Keratinocyte (primary cell): ENCODE data around the gene SPECC1. TPM values are rescaled to one million over a fixed set of nuclear protein-coding genes. Genes with fewer than 3 reads are reported as not detected.
"Not testable (repeated sequence)": the region's sequence is repeated elsewhere in the genome, so short reads cannot be mapped to it uniquely, and the experiment has no call there.

Experiments used
- DNase-seq: peaks from one replicate; pipeline ENCODE4 v3.0.0-alpha.2; 2011; ENCODE audit warnings: low read depth, missing footprints, low spot score
- FAIRE-seq: peaks from 2 replicates; lab custom pipeline; 2011; peaks lifted over from hg19 to GRCh38; lab: Jason Lieb, UNC
- H2AFZ ChIP-seq: 2 replicates; pipeline ENCODE4 v1.6.0; 2012; ENCODE audit warnings: low read length, control low read depth, inconsistent platforms; ENCODE audit not compliant: control insufficient read depth
- H3K27ac ChIP-seq: 2 replicates; pipeline ENCODE4 v1.5.1; 2011; ENCODE audit warnings: low read length; ENCODE audit not compliant: control insufficient read depth, insufficient read depth
- H3K27me3 ChIP-seq: 3 replicates; pipeline ENCODE4 v1.6.0; 2011; ENCODE audit warnings: low read length; ENCODE audit not compliant: control insufficient read depth, insufficient read depth; ENCODE audit errors: extremely low read depth
- H3K36me3 ChIP-seq, 2 experiments: 2 replicates in 1 of 2; 3 replicates in 1 of 2; pipeline ENCODE4 v1.5.1; 2011; ENCODE audit warnings: low read length in 2 of 2, mild to moderate bottlenecking in 1 of 2; ENCODE audit not compliant: control insufficient read depth in 2 of 2, insufficient read depth in 2 of 2; ENCODE audit errors: extremely low read depth in 1 of 2
- H3K4me1 ChIP-seq: 3 replicates; pipeline ENCODE4 v1.5.1; 2011; ENCODE audit warnings: low read length; ENCODE audit not compliant: control insufficient read depth, insufficient read depth; ENCODE audit errors: extremely low read depth
- H3K4me2 ChIP-seq: 3 replicates; pipeline ENCODE4 v1.6.0; 2011; ENCODE audit warnings: low read depth, low read length; ENCODE audit not compliant: control insufficient read depth, insufficient read depth; ENCODE audit errors: extremely low read depth
- H3K4me3 ChIP-seq, 3 experiments: fragments of 200-600 bp in 1 of 3; sonication (generic) in 1 of 3; 2 replicates in 2 of 3; 3 replicates in 1 of 3; pipeline ENCODE4 v1.5.1; 2011 to 2016; ENCODE audit warnings: low read length in 3 of 3, mild to moderate bottlenecking in 3 of 3, control low read depth in 2 of 3, inconsistent platforms in 1 of 3, low read depth in 1 of 3, mixed read lengths in 1 of 3, mixed run types in 1 of 3, moderate library complexity in 1 of 3; ENCODE audit not compliant: control insufficient read depth in 2 of 3, insufficient read depth in 2 of 3; ENCODE audit errors: extremely low read depth in 1 of 3
- H3K79me2 ChIP-seq: 2 replicates; pipeline ENCODE4 v1.6.0; 2012; ENCODE audit warnings: low read length; ENCODE audit not compliant: control insufficient read depth, insufficient read depth
- H3K9ac ChIP-seq: 3 replicates; pipeline ENCODE4 v1.6.0; 2011; ENCODE audit warnings: low read length; ENCODE audit not compliant: control insufficient read depth, insufficient read depth; ENCODE audit errors: extremely low read depth
- H3K9me1 ChIP-seq: 3 replicates; pipeline ENCODE4 v1.6.0; 2011; ENCODE audit warnings: low read length; ENCODE audit not compliant: control insufficient read depth, insufficient read depth; ENCODE audit errors: extremely low read depth
- H3K9me3 ChIP-seq: 2 replicates; pipeline ENCODE4 v1.5.1; 2012; ENCODE audit warnings: low read depth, low read length; ENCODE audit not compliant: control insufficient read depth
- H4K20me1 ChIP-seq: 3 replicates; pipeline ENCODE4 v1.6.0; 2011; ENCODE audit warnings: low read length; ENCODE audit not compliant: control insufficient read depth, insufficient read depth; ENCODE audit errors: extremely low read depth
- CTCF ChIP-seq, 3 experiments: IDR thresholded peaks in 1 of 3; conservative IDR thresholded peaks in 1 of 3; optimal IDR thresholded peaks in 1 of 3; 2 replicates in 2 of 3; 3 replicates in 1 of 3; pipeline versions ENCODE3 to v1.5.1; 2011; ENCODE audit warnings: low read length in 3 of 3, mild to moderate bottlenecking in 3 of 3, moderate library complexity in 2 of 3, control low read depth in 1 of 3, inconsistent platforms in 1 of 3; ENCODE audit not compliant: insufficient read depth in 2 of 3; ENCODE audit errors: extremely low read depth in 1 of 3
- EZH2 ChIP-seq: IDR thresholded peaks from one replicate; pipeline ENCODE4 v1.6.1; 2012; ENCODE audit warnings: inconsistent platforms, mild to moderate bottlenecking, low read length, moderate library complexity
- dilution Hi-C: fragments of 300-500 bp; cut with MboI; formaldehyde crosslinking; loops from one replicate; pipeline ENCODE4 v1.7.0; 2020; ENCODE audit warnings: low sequenced_read_pairs; ENCODE audit not compliant: extremely low pct_ligation_motif_present
- polyA plus RNA-seq, 5 experiments: library from polyadenylated mRNA; depleted of rRNA in 3 of 5; stranded (reverse) in 3 of 5; stranded (forward) in 1 of 5; unstranded in 1 of 5; fragments of >200 nt; gene quantifications; 1 replicate in 1 of 5; 2 replicates in 3 of 5; 3 replicates in 1 of 5; pipeline versions ENCODE4 v1.2.1 to v1.2.3, GENCODE V29; 2011 to 2012; ENCODE audit warnings: missing spikeins in 2 of 5, low read depth in 1 of 5, low replicate concordance in 1 of 5

SPECC1 gene
- polyA plus RNA-seq, 1 donor (not counting 4 experiments of a cell fraction or from before 2014, with no cell fraction given), result 20.9 TPM

GRCh38 chr17:20315821-20316220, 306.7 kb downstream of the SPECC1 start:
- dilution Hi-C loops, result no loop called here
- FAIRE-seq, result no peak

GRCh38 chr17:20320535-20321229, 311.5 kb downstream of the SPECC1 start:
- H3K9me1 ChIP-seq, H3K36me3 ChIP-seq, H3K4me3 ChIP-seq, H3K9me3 ChIP-seq, H3K27me3 ChIP-seq, H2AFZ ChIP-seq, dilution Hi-C loops, H4K20me1 ChIP-seq, H3K9ac ChIP-seq, H3K4me2 ChIP-seq, DNase-seq, FAIRE-seq, H3K4me1 ChIP-seq, H3K27ac ChIP-seq, H3K79me2 ChIP-seq: not testable (repeated sequence)
- TF ChIP-seq CTCF (optimal IDR thresholded peaks at IDR 0.05 in 1 of 3, IDR thresholded peaks at IDR 0.05 in 1 of 3, conservative IDR thresholded peaks at IDR 0.05 in 1 of 3; ENCODE audit: extremely low read depth in 1 of 3, insufficient read depth in 2 of 3, low read length in 3 of 3), result peak; percentile 20 to 88 (median 65)

More at GRCh38 chr17:20315821-20316220, 306.7 kb downstream of the SPECC1 start:
- H3K9ac ChIP-seq, result no peak overlapping the region
- no peak overlapping the region for H3K4me3 ChIP-seq
- H3K27ac ChIP-seq, result no peak overlapping the region
- no peak overlapping the region for H2AFZ ChIP-seq
- TF ChIP-seq CTCF (optimal IDR thresholded peaks at IDR 0.05 in 1 of 3, IDR thresholded peaks at IDR 0.05 in 1 of 3, conservative IDR thresholded peaks at IDR 0.05 in 1 of 3; ENCODE audit: extremely low read depth in 1 of 3, insufficient read depth in 2 of 3, low read length in 3 of 3) (no peak), EZH2 (no peak)
- no peaks in the 10 kb centered on the region for H4K20me1 ChIP-seq
- no peaks in the 10 kb centered on the region for H3K4me1 ChIP-seq
- H3K4me2 ChIP-seq, result no peak overlapping the region
- DNase-seq, result no peak
- no peaks in the 10 kb centered on the region for H3K9me3 ChIP-seq
- no peaks in the 10 kb centered on the region for H3K27me3 ChIP-seq
- peaks cover 3 to 4% of the 10 kb centered on the region in 2 experiments for H3K36me3 ChIP-seq
- no peaks in the 10 kb centered on the region for H3K9me1 ChIP-seq
- no peaks in the 10 kb centered on the region for H3K79me2 ChIP-seq

GRCh38 chr17:20321357-20321756, 312.2 kb downstream of the SPECC1 start:
- H3K4me2 ChIP-seq, H2AFZ ChIP-seq, H3K27me3 ChIP-seq, FAIRE-seq, H3K4me3 ChIP-seq, H3K27ac ChIP-seq, H4K20me1 ChIP-seq, H3K9me3 ChIP-seq, H3K36me3 ChIP-seq, H3K4me1 ChIP-seq, DNase-seq, H3K79me2 ChIP-seq, H3K9me1 ChIP-seq, H3K9ac ChIP-seq, dilution Hi-C loops: not testable (repeated sequence)

- H4K20me1 ChIP-seq, H3K9me3 ChIP-seq, H3K4me2 ChIP-seq, H3K9ac ChIP-seq, H3K27me3 ChIP-seq, H3K36me3 ChIP-seq, DNase-seq, FAIRE-seq, H3K79me2 ChIP-seq, H3K27ac ChIP-seq, dilution Hi-C loops, H3K4me1 ChIP-seq, H3K9me1 ChIP-seq, H2AFZ ChIP-seq, H3K4me3 ChIP-seq: not testable (repeated sequence)
These were observed 318.6 kb downstream of the SPECC1 start for GRCh38 chr17:20327739-20328138.
